ENCODE data around the gene FOXA2.

The FOXA2 gene

GRCh38 chr20:22546344-22546743 is 38.0 kb downstream of the FOXA2 start:
- POLR2A ChIA-PET (ENCODE audit: low non-redundant PET), result no interaction called here
- TF ChIP-seq, protein P1, sequence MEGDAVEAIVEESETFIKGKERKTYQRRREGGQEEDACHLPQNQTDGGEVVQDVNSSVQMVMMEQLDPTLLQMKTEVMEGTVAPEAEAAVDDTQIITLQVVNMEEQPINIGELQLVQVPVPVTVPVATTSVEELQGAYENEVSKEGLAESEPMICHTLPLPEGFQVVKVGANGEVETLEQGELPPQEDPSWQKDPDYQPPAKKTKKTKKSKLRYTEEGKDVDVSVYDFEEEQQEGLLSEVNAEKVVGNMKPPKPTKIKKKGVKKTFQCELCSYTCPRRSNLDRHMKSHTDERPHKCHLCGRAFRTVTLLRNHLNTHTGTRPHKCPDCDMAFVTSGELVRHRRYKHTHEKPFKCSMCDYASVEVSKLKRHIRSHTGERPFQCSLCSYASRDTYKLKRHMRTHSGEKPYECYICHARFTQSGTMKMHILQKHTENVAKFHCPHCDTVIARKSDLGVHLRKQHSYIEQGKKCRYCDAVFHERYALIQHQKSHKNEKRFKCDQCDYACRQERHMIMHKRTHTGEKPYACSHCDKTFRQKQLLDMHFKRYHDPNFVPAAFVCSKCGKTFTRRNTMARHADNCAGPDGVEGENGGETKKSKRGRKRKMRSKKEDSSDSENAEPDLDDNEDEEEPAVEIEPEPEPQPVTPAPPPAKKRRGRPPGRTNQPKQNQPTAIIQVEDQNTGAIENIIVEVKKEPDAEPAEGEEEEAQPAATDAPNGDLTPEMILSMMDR (conservative IDR thresholded peaks at IDR 0.05; ENCODE audit: low read depth), result no peak
- no peak overlapping the region for H3K27ac ChIP-seq
- CTCF ChIA-PET, result no interaction called here
- no peak for DNase-seq (ENCODE audit: low spot score)

GRCh38 chr20:22545045-22545444 is 39.3 kb downstream of the FOXA2 start:
- DNase-seq (ENCODE audit: low spot score), result no peak
- H3K27ac ChIP-seq, result no peak overlapping the region
- TF ChIP-seq, protein P1 (conservative IDR thresholded peaks at IDR 0.05; ENCODE audit: low read depth), result no peak
- ChIA-PET CTCF (no interaction called here), POLR2A (ENCODE audit: low non-redundant PET) (no interaction called here)

DNA sequence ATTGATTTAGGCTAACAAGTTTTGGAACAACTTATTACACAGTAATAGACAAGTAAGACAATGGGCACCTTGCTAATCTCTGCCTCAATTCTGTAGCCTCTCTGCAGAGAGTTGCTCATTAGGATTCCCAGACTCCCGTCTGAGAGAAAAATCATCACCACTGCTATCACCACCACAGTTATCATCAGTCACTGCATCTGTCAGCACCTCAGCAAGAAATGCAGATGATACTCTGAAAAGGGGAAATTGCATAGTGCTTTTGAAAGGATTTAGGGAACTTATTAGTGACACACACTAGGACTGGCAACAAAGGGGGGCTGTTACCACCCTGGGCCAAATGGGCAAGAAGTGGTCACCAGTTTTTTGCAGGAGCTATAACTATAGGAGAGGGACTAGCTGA is 39.9 kb downstream of the FOXA2 start:
- ChIA-PET POLR2A (ENCODE audit: low non-redundant PET) (no interaction called here), CTCF (no interaction called here)
- TF ChIP-seq, protein P1 (conservative IDR thresholded peaks at IDR 0.05; ENCODE audit: low read depth), result no peak
- no peak for DNase-seq (ENCODE audit: low spot score)
- H3K27ac ChIP-seq, result no peak overlapping the region

GRCh38 chr20:22542427-22542826 is 41.9 kb downstream of the FOXA2 start:
- H3K27ac ChIP-seq, result no peak overlapping the region
- ChIA-PET CTCF (interaction anchor here (0.7 kb wide), 1 partner anchor 983 kb away, joined by 3 read pairs; no protein-coding TSS in a partner anchor), POLR2A (ENCODE audit: low non-redundant PET) (no interaction called here)
- TF ChIP-seq, protein P1 (conservative IDR thresholded peaks at IDR 0.05; ENCODE audit: low read depth), result no peak
- no peak for DNase-seq (ENCODE audit: low spot score)

DNA sequence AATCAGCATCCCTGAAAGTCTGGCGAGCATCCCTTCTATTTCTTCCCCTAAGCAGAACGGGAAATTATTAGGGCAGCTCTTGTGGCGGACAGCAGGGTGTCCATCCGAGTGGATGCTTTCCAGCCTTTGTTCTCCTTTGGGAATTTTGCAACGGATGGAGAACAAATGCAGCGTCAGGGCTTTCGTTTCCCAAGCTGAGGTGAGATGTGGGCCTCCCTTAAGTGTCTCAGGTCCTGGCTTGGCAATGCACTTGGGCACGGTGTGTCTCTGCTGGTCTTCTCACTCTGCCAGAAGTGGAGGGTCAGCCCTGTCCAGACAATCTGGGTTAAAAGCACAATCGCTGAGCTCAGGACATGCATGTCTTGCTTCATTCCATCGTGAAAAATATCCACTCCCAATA is 43.5 kb downstream of the FOXA2 start:
- TF ChIP-seq, protein P1 (conservative IDR thresholded peaks at IDR 0.05; ENCODE audit: low read depth), result no peak
- ChIA-PET POLR2A (ENCODE audit: low non-redundant PET) (no interaction called here), CTCF (no interaction called here)
- DNase-seq (ENCODE audit: low spot score), result no peak
- H3K27ac ChIP-seq, result no peak overlapping the region

- CTCF ChIA-PET, result no interaction called here
- TF ChIP-seq, protein P1 (conservative IDR thresholded peaks at IDR 0.05; ENCODE audit: low read depth), result no peak
- POLR2A ChIA-PET (ENCODE audit: low non-redundant PET), result no interaction called here
- DNase-seq (ENCODE audit: low spot score), result no peak
- no peak overlapping the region for H3K27ac ChIP-seq
These were observed 47.2 kb downstream of the FOXA2 start for GRCh38 chr20:22536956-22537756.

All from RWPE1 (cell line).